Measurements from ENCODE around the gene HNRNPH3. TPM values are rescaled to one million over a fixed set of nuclear protein-coding genes. Genes with fewer than 3 reads are reported as not detected.

The HNRNPH3 gene
- total RNA-seq, 1 donor from 2014 or later, result 29.7 TPM

DNA sequence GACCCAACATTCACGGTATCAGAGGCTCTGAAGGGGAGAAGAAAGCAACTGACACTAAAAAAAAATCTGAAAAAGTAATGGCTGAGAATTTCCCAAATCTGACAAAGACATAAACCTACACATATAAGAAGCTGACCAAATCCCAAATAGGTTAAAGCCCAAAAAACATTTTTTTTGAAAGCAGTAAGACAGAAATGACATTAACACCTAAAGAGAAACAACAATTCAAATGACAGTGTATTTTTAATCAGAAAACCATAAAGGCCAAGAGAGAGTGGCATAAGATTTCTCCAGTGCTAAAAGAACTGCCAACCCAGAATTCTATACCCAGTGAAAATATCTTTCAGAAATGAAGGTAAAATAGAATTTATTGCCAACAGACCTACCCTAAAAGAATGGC lies 39.7 kb downstream of the HNRNPH3 start:
- H3K9me3 ChIP-seq (ENCODE audit: control insufficient read depth in 3 of 3, low read length in 3 of 3), result no peaks in the 10 kb centered on the region
- no peak overlapping the region for H3K27ac ChIP-seq (ENCODE audit: low read depth, low read length)
- H3K36me3 ChIP-seq (ENCODE audit: control insufficient read depth in 3 of 3, insufficient read depth in 3 of 3, low read length in 3 of 3), result peaks cover 16 to 35% (median 22%) of the 10 kb centered on the region in 3 donors
- no peaks in the 10 kb centered on the region for H3K4me1 ChIP-seq (ENCODE audit: control insufficient read depth in 3 of 3, insufficient read depth in 3 of 3, low read length in 3 of 3)
- no peaks in the 10 kb centered on the region for H3K27me3 ChIP-seq (ENCODE audit: control insufficient read depth in 3 of 3, insufficient read depth in 3 of 3, low read length in 3 of 3)
- no peak overlapping the region for H3K9ac ChIP-seq (ENCODE audit: low read depth in 1 of 3, low read length in 3 of 3)
- no peak overlapping the region for H3K4me3 ChIP-seq (ENCODE audit: low read length in 3 of 3)

DNA sequence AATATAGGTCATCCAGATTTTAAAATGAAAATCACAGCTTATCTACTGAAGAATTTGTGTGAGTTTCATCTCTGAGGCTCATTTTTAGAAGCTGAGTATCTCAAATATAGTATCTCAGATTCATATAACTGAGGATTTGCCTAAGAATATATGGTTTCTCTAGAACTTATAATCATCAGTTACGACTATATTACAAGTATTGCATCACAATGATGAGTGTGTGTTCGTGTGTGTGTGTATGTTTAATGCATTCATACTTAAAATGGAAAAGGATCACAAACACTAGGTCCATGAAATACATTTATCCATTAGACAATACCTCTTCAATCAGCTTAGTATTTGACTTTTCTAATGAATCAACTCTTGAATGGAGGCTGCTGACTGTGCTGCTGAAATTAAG lies 53.9 kb downstream of the HNRNPH3 start:
- H3K9me3 ChIP-seq (ENCODE audit: control insufficient read depth in 3 of 3, low read length in 3 of 3), result no peaks in the 10 kb centered on the region
- no peaks in the 10 kb centered on the region for H3K4me1 ChIP-seq (ENCODE audit: control insufficient read depth in 3 of 3, insufficient read depth in 3 of 3, low read length in 3 of 3)
- H3K27me3 ChIP-seq (ENCODE audit: control insufficient read depth in 3 of 3, insufficient read depth in 3 of 3, low read length in 3 of 3), result no peaks in the 10 kb centered on the region
- H3K27ac ChIP-seq (ENCODE audit: low read depth, low read length), result no peak overlapping the region
- no peak overlapping the region for H3K4me3 ChIP-seq (ENCODE audit: low read length in 3 of 3)
- H3K9ac ChIP-seq (ENCODE audit: low read depth in 1 of 3, low read length in 3 of 3), result no peak overlapping the region
- peaks cover 11 to 42% (median 41%) of the 10 kb centered on the region in 3 donors for H3K36me3 ChIP-seq (ENCODE audit: control insufficient read depth in 3 of 3, insufficient read depth in 3 of 3, low read length in 3 of 3)

Other genes starting within 250 kb of the HNRNPH3 start
- 57.4 TPM for gene MYPN, start 222.6 kb upstream of the HNRNPH3 start, total RNA-seq
- not detected for gene ATOH7, start 100.0 kb upstream of the HNRNPH3 start, total RNA-seq
- 3.7 TPM for gene PBLD, start 864 bp downstream of the HNRNPH3 start, total RNA-seq
- gene RUFY2, start 75.2 kb downstream of the HNRNPH3 start, total RNA-seq, result 20.4 TPM
- 16.7 TPM for gene DNA2, start 139.9 kb downstream of the HNRNPH3 start, total RNA-seq
- gene SLC25A16, start 195.5 kb downstream of the HNRNPH3 start, total RNA-seq, result 14.6 TPM
- gene TET1, start 228.3 kb downstream of the HNRNPH3 start, total RNA-seq, result 15.1 TPM

Measured in skeletal muscle tissue (tissue), 4 donors.